A673 (cell line): ENCODE data around the gene ANKRD44. TPM values are rescaled to one million over a fixed set of nuclear protein-coding genes. Genes with fewer than 3 reads are reported as not detected.

Experiments used
- BruUV-seq: library from RNA; stranded (reverse); fragments of 400-500 nt; replicated peaks from 2 replicates; lab custom pipeline; 2021; lab: Mats Ljungman, UMichigan
- CTCF ChIA-PET: fragments of 300-600 bp; sonication (Branson Sonifier 250); formaldehyde crosslinking; loops from one replicate; lab custom pipeline; 2022; ENCODE audit warnings: antibody characterized with exemption; lab: Charles Lee
- POLR2A ChIA-PET: fragments of 300-600 bp; sonication (Branson Sonifier 250); formaldehyde crosslinking; loops from one replicate; lab custom pipeline; 2022; ENCODE audit warnings: antibody characterized with exemption; ENCODE audit not compliant: low non-redundant PET; lab: Charles Lee
- DNase-seq: peaks from one replicate; pipeline ENCODE4 v3.0.0-alpha.2; 2015; ENCODE audit warnings: low spot score
- H3K27ac ChIP-seq: fragments of 200-600 bp; sonication (generic); 2 replicates; pipeline ENCODE4 v1.5.1; 2016; ENCODE audit warnings: mixed run types, low read depth, mild to moderate bottlenecking, mixed read lengths, antibody characterized with exemption, low read length; ENCODE audit not compliant: poor library complexity, severe bottlenecking
- H3K27me3 ChIP-seq: fragments of 200-600 bp; sonication (generic); replicated peaks from 2 replicates; pipeline ENCODE4 v1.6.1; 2017; ENCODE audit warnings: mixed run types, low read depth, mild to moderate bottlenecking, mixed read lengths, antibody characterized with exemption, low read length; ENCODE audit not compliant: insufficient read depth, poor library complexity
- H3K36me3 ChIP-seq: fragments of 200-600 bp; sonication (generic); 2 replicates; pipeline ENCODE4 v1.6.1; 2016; ENCODE audit warnings: mixed run types, mild to moderate bottlenecking, mixed read lengths, antibody characterized with exemption, low read length; ENCODE audit not compliant: insufficient read depth, poor library complexity, severe bottlenecking
- H3K4me1 ChIP-seq: fragments of 200-600 bp; sonication (generic); 2 replicates; pipeline ENCODE4 v1.6.1; 2017; ENCODE audit warnings: mixed run types, mild to moderate bottlenecking, mixed read lengths, antibody characterized with exemption, low read length; ENCODE audit not compliant: insufficient read depth, poor library complexity, severe bottlenecking
- H3K4me3 ChIP-seq: fragments of 200-600 bp; sonication (generic); 2 replicates; pipeline ENCODE4 v1.5.1; 2016; ENCODE audit warnings: low read depth, mixed run types, mild to moderate bottlenecking, mixed read lengths, low read length; ENCODE audit not compliant: poor library complexity, severe bottlenecking
- H3K9me3 ChIP-seq: fragments of 200-600 bp; sonication (generic); 2 replicates; pipeline ENCODE4 v1.6.1; 2016; ENCODE audit warnings: mixed run types, low read depth, mild to moderate bottlenecking, mixed read lengths, antibody characterized with exemption, low read length; ENCODE audit not compliant: poor library complexity, severe bottlenecking
- EZH2 ChIP-seq: fragments of 200-600 bp; sonication (generic); IDR thresholded peaks from 2 replicates; pipeline ENCODE4 v1.6.1; 2017; ENCODE audit warnings: borderline replicate concordance, low read depth, mild to moderate bottlenecking, mixed read lengths, antibody characterized with exemption, low read length; ENCODE audit not compliant: poor library complexity, severe bottlenecking
- intact Hi-C: fragments of 100-400 bp; cut with micrococcal nuclease; formaldehyde crosslinking; loops from one replicate; pipeline ENCODE4 v1.10.0; 2022; ENCODE audit not compliant: unreplicated experiment
- total RNA-seq: library from RNA; stranded (reverse); gene quantifications from 2 replicates; pipeline ENCODE4 v1.2.3, GENCODE V29; 2021
- TF ChIP-seq, protein P1 (sequence below): fragments of 300-800, 200-600 bp; sonication (generic); conservative IDR thresholded peaks from 2 replicates; pipeline ENCODE4 v1.5.1; 2017; ENCODE audit warnings: low read depth, mild to moderate bottlenecking, antibody characterized with exemption, low read length, moderate library complexity, mixed read lengths

The ANKRD44 gene
- total RNA-seq, 1 experiment from 2014 or later, result 17.0 TPM

DNA sequence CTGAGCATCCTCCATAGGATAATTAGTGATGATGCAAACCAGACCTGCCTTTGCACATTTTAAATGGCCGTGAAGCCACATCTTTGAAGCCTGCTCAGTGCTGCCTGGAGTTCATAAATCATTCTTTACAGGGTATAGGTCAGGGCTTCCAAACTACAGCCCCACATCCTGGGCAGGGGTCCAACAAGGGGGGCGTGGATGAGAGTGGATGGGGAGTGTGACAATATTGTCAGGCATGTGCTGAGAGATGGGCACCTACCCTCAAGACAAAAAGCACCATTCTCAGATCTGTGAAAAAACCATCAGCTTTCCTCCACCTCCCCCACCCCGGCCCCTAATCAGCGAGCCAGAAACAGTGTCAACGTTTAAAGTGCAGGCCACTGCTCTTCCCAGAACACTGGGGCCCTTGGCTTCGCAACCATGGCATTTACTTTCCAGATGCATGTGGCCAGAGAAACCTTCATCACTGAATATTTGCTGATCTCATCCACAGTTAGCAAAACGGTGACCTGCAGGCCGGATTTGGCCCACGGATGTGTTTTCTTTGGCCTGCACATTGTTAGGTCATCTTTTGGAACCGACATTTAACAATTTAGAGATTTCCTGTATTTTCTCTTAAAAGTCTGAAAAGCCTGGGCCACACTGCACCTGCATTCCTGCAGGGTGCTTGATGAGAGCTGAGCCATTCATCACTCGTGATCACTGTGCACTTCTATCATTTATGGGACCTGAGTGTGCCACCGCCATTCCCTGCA, 130.7 kb downstream of the ANKRD44 start:
- no peak overlapping the region for H3K27ac ChIP-seq
- no TSS peak for BruUV-seq
- POLR2A ChIA-PET, result interaction anchor here (0.6 to 0.7 kb wide), 2 partner anchors 108 to 256 kb away, joined by 3 to 7 read pairs; no protein-coding TSS in a partner anchor

DNA sequence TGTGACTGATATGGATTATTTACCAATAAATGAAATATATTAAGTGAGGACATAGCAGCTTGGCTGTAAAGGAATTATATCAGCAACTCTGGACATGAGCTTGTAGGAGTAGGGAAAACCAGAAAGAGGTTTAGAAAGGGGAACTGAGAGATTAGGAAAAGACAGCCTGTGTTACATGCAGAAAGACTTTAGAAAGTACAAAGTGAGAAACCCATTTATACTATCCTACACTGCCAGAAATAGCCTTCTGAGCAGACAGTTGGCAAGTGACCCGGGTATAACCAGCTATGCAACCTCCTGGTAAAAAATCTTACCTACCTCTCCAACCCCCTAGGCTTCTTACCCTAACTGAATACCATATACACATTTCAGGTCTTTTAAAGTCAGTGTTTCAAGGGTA, 134.1 kb downstream of the ANKRD44 start:
- CTCF ChIA-PET, result no interaction called here

More for the DNA sequence above, 130.7 kb downstream of the ANKRD44 start:
- DNase-seq, result no peak
- no peak for TF ChIP-seq EZH2
- TF ChIP-seq, protein P1, sequence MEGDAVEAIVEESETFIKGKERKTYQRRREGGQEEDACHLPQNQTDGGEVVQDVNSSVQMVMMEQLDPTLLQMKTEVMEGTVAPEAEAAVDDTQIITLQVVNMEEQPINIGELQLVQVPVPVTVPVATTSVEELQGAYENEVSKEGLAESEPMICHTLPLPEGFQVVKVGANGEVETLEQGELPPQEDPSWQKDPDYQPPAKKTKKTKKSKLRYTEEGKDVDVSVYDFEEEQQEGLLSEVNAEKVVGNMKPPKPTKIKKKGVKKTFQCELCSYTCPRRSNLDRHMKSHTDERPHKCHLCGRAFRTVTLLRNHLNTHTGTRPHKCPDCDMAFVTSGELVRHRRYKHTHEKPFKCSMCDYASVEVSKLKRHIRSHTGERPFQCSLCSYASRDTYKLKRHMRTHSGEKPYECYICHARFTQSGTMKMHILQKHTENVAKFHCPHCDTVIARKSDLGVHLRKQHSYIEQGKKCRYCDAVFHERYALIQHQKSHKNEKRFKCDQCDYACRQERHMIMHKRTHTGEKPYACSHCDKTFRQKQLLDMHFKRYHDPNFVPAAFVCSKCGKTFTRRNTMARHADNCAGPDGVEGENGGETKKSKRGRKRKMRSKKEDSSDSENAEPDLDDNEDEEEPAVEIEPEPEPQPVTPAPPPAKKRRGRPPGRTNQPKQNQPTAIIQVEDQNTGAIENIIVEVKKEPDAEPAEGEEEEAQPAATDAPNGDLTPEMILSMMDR, result no peak
- intact Hi-C loops, result loop anchor here (10.0 kb wide), 1 partner anchor 595 kb away; no protein-coding TSS in a partner anchor
- Histone ChIP-seq H3K4me1 (peaks cover 1% of the 10 kb centered on the region), H3K4me3 (no peak overlapping the region), H3K9me3 (no peaks in the 10 kb centered on the region), H3K27me3 (no peaks in the 10 kb centered on the region), H3K36me3 (no peaks in the 10 kb centered on the region)
- CTCF ChIA-PET, result no interaction called here

DNA sequence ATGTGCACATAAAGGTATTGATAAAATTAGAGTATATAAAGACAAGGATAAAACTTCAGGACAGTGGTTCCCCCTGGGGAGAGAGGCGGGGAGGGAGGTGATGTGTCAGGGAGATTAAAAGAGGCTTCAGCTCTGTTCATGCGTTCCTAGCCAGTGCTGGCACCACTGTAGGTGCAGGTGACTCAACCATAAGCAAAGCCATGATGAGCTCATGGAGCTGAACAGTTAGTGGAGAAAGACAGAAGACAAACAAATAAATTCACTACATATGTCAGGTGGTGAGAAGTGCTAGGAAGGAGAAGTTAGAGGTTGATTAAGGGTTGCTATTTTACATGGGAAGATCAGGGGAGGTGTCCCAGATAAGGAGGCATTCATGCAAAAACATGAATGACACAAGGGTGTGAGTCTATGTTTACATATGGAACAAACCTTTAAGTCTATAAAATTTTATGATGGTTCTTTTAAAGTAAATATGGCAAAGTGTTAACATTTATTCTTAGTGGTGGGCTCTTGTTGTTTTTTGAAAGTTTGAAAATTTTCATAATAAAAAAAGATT, 136.0 kb downstream of the ANKRD44 start:
- TF ChIP-seq, protein P1, result no peak
- no peak for TF ChIP-seq EZH2
- ChIA-PET POLR2A (no interaction called here), CTCF (no interaction called here)
- Histone ChIP-seq H3K4me1 (peaks cover 11% of the 10 kb centered on the region), H3K27ac (no peak overlapping the region), H3K36me3 (no peaks in the 10 kb centered on the region), H3K9me3 (no peaks in the 10 kb centered on the region), H3K27me3 (no peaks in the 10 kb centered on the region), H3K4me3 (no peak overlapping the region)
- no peak for DNase-seq
- intact Hi-C loops, result no loop called here
- BruUV-seq, result no TSS peak

More for the DNA sequence above, 134.1 kb downstream of the ANKRD44 start:
- no peak overlapping the region for H3K4me3 ChIP-seq
- BruUV-seq, result no TSS peak
- H3K27me3 ChIP-seq, result no peaks in the 10 kb centered on the region
- DNase-seq, result no peak
- no peaks in the 10 kb centered on the region for H3K36me3 ChIP-seq
- POLR2A ChIA-PET, result no interaction called here
- H3K4me1 ChIP-seq, result no peaks in the 10 kb centered on the region
- no peak overlapping the region for H3K27ac ChIP-seq
- H3K9me3 ChIP-seq, result no peaks in the 10 kb centered on the region
- TF ChIP-seq EZH2, result no peak
- TF ChIP-seq, protein P1, result no peak
- intact Hi-C loops, result no loop called here
